ENCODE measurements around the gene DIP2C.
"Not testable (repeated sequence)": the region's sequence is repeated elsewhere in the genome, so short reads cannot be mapped to it uniquely, and the experiment has no call there.

The DIP2C gene

DNA sequence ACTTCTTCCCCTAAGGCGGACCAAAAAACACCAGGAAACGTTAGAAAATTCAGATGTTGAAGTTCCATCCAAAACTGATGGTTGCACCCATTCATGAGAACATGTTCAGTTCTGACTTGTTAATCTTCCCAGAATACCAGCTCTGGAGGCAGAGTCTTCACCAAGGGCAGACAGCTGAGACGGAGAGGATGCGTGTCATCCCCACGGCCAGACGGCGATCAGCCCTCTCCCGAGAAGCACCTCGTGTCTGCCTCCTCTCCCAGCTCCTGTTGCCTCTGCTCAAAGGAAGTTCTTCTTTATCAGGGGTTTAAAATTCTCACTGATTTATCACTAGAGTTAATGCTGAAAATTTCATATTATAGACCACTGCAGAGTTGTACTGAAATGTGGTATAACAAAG is 284.5 kb downstream of the DIP2C start:
- DNase-seq: no peak

DNA sequence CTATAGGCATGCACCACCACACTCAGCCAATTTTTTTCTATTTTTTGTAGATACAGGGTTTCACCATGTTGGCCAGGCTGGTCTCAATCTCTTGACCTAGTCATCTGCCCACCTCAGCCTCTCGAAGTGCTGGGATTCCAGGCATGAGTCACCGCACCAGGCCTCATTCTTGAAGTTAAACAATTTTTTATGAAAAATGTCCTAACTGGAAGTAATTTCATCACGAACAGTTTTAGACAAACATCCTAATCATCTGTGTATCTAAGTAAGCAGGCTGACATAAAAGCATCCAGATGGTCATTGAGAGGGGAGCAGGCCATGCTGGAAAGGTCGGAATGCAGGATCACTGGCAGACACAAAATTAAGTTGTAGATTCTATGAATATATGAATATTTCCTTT is 285.1 kb downstream of the DIP2C start:
- no peak for DNase-seq

DNA sequence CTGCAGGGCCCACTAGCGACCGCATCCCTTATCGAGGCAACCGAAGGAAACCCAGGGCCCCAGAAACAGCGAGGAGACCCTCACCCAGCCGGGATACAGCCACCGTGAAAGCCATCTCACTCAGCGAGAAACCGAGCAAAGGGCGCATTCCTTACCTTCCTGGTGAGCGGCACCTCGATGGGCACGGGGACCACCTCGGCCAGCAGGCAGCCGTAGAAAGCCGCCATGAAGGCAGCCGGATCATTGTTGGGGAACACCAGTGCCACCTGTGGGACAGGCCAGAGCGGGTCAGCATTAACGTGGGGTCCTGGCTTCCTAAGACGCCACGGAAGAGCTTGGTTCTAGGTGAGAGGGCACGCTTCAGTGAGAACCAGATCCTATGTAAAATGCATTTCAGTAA is 290.5 kb downstream of the DIP2C start:
- DNase-seq: no peak

DNA sequence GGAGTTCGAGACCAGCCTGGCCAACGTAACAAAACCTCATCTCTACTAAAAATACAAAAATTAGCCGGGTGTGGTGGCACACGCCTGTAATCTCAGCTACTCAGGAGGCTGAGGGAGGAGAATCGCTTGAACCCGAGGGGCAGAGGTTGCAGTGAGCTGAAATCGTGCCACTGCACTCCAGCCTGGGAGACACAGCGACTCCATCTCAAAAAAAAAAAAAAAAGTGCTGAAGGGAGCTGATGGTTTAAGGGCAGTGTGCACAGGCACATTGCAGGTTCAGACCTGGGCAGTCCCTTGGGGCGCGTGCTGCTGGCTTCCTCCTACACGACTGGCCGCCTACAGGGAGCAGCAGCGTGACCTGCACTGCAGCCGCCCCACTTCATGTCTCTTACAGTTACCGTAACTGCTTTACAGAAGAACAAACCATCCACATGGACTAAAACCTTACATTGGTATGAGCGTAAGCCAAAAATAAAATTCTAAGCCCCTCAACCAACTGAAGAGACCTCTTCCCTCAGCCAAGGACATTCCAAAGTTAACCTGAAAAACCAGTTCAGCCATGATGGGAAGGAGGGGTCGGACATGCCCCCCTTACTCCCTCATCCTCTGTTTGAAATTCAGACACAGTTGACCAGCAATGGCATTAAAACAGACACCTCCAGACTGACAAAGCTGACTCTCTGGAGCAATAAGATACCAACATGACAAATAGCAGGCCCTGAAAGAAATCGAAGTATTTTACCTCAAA is 292.0 kb downstream of the DIP2C start:
- no peak for DNase-seq

DNA sequence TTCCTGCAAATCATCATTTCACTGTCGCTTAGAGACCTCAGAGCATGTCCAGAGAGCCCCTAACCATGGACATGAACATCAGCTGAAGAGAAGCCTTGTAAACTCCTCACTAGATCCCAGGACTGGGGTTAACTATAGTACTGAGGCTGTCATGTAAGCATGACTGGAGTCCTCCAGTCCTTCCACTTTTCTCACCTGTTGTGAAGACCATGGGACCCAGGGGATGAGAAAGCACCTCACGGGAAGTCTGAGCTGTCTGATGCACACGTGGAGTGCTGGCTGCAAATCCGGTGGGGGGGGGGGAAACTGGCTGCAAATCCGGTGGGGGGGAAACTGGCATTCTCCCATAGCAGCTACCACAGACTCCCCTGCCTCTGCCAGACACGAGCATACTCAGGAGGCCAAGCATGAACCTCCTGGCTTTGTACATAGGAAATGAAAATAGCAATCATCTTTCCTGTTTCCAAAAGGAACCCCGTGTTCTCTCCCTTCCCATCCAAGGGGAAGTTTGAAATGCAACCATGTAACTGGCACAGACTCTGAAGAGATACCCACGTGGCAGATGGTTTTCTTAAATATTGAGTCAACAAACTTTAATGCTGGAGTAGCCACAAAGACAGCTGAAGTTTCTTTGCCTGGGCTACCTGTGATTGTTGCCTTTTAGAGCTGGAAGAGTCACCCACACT is 292.8 kb downstream of the DIP2C start:
- DNase-seq: no peak

DNA sequence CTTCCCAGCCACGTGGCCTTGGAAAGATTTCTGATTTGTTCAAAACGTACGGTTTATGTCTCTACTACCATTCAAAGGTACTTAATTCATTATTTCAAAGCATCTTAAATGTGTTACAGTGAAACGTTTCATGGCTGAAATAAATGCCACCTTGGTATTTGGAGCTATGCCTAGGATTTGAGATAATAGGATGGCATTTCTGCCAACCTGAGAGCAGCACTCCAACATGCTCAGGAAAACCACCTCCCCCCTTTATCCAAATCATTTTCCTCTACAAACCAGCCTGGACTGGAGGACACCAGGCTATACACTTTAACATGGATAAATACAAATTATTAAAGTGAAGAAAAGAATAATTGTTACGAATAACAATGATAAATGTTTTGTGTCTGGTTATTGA is 293.4 kb downstream of the DIP2C start:
- DNase-seq: no peak

DNA sequence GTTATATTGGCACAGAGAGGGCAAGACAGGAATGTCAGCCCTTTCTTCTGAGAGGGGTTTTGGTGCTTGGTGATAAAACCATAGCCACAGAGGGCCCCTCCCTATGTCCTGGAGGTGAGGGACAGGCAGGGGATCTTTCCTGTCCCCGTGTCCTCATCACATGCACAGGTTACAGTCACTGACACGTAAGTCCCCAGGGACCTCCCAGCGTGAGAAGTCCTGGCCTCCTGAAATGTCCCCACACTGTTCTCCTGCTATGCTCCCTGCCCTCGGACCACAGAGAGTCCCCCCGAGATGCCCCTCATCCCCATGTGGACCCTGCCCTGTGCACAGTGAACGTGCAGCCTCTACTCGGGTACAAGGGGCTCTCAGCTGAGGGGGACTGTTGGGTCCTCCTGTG is 293.8 kb downstream of the DIP2C start:
- DNase-seq: no peak

DNA sequence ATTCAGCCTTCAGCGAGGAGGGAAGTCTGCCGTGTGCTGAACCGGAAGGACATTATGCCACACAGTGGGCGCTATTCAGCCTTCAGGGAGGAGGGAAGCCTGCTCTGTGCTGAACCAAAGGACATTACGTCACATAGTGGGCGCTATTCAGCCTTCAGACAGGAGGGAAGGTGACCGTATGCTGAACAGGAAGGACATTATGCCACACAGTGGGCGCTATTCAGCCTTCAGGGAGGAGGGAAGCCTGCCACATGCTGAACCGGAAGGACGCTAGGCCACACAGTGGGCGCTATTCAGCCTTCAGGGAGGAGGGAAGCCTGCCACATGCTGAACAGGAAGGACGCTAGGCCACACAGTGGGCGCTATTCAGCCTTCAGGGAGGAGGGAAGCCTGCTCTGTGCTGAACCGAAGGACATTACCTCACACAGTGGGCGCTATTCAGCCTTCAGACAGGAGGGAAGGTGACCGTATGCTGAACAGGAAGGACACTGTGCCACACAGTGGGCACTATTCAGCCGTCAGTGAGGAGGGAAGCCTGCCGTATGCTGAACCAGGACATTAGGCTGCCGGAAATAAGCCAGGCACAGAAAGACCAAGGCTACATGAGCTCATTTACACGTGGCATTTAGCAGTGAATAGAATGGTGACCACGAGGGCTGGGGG is 294.9 kb downstream of the DIP2C start:
- DNase-seq: not testable (repeated sequence)

DNA sequence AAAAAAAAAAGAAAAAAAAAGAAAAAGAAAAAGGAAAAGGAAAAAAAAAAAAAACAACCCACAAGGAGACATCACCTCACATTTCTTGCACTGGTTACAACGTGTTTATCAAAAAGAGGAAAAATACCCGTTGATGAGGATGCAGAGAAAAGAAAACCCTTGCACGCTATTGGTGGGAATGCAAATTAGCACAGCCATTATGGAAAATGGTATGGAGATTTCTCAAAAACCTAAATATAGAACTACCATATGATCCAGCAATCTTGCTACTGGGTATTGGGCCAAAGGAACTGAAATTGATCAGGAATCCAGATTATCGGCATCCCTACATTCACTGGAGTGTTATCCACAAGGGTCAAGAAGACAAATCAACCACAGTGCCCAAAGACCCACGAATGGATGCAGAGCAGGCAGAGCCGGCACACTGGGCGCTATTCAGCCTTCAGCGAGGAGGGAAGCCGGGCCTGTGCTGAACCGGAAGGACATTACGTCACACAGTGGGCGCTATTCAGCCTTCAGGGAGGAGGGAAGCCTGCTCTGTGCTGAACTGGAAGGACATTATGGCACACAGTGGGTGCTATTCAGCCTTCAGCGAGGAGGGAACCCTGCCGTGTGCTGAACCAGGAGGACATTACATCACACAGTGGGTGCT is 295.6 kb downstream of the DIP2C start:
- DNase-seq: no peak

DNA sequence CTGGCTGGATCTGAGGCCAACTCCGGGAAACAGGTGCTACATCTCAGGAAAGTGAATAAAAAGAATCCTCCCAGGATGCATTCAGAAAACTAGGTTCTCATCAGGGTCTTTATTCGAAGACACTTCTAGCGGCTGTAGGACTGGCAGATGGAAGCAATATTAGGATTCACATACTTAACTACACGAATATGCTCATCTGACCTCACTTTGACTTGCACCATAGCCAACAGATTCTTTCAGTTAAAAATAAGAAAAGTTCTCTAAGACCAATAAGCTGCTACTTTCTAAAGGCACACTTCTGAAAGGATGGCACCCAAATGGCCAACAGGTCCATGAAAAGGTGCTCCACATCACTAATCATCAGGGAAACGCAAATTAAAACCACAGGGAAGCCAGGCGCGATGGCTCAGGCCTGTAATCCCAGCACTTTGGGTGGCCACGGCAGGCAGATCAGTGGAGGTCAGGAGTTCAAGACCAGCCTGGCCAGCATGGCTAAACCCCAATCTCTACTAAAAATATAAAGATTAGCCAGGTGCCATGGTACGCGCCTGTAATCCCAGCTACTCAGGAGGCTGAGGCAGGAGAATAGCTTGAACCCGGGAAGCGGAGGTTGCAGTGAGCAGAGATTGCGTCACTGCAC is 296.2 kb downstream of the DIP2C start:
- DNase-seq: no peak

DNA sequence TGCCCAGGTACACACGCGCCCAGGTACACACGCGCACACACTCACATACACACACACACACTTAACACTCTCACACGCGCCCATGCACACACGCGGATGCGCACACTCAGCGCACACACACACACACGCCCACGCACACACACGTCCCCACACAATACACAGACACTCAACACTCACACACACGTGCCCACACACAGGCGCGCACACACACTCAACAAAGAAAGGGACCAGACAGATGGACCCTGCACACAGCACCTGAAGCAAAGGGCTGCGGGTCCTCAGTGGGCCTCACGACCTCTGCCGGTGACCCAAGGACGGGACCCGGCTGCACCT is 296.8 kb downstream of the DIP2C start:
- no peak for DNase-seq

DNA sequence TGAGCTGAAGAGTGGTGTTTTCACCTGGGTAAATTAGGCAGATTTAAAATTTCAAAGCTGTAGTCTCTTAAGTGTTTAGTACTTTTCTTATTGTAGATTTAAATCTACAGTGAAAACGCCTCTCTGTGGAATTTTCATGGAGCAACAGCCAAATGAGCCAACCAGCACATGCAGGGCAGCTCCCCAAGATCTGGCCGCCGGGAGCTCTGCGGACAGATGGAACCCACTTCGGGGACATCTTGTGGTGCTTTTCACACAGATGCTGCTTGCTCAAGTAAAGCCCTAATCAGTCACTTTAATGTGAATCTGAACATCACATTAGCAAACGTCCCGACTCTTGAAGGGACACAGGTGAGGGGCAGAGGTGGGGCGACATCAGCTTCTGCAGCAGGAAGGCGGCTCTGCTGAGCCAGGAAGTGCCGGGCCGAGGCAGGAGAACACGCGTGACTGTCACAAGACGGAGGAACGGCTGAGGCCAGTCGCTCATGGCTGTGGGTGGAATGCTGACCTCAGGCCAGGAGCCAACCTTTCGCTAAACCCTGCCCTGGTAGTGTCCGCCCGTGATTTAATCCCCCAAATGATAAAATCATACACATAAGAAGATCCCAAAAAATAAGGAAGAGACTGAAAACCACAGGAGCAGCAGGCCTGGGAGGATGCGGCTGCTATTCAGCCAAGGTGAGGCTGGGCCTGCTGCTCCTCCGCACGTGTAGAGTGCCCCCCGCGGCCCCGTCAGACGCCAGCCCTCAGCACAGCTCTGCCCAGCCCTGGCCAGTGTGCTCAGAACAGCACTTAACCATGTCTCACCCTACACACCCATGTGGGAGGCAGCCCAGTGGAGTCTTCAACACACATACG is 297.4 kb downstream of the DIP2C start:
- DNase-seq: no peak

DNA sequence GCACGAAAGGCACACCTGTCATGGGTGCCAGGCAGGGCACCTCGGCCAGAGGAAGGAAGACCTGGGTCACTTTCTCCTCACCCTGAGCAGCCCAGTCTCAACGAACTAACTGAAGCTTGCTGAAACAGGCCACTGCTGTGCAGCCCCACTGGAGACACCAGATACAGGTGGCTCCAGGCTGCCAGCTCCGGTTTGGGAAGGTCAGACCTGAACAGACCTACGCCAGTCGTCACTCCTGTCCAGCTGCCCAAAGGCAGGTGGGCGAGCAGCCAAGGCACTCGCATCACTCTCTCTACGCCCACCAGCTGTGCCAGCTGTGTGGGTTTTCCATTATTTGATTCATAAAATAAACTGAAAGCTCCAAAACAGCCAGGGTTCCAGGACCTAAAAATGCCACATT is 298.2 kb downstream of the DIP2C start:
- DNase-seq: no peak

DNA sequence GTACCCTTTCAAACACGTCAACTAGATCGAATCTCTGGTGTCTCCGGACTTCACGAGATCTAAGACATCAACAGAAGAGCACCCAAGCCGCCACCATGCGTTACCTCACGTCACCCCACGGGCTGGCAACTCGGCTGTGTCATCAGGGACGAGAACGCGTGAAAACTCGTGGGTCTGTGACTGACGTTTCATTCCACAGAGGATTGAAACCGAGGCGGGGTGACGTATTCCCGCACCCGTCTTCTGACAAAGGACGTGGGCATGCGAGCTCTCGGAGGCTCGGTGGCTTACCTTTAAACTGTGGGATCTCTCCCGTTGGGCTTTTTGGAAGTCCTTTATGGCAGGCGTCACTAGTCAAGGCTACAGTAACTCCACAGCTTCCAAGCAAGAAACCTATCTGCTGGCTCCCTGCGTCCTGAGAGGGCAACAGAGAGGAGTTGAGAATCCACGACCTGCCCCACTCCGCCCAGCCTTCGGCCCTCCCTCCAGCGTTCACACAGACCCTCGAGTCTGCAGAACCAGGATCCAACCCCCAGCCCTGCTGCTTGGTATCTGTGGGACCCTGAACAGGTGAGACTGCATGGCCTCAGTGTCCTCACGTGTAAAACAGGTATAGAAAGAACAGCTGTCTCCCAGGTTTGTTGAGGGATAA is 298.9 kb downstream of the DIP2C start:
- DNase-seq: no peak

DNA sequence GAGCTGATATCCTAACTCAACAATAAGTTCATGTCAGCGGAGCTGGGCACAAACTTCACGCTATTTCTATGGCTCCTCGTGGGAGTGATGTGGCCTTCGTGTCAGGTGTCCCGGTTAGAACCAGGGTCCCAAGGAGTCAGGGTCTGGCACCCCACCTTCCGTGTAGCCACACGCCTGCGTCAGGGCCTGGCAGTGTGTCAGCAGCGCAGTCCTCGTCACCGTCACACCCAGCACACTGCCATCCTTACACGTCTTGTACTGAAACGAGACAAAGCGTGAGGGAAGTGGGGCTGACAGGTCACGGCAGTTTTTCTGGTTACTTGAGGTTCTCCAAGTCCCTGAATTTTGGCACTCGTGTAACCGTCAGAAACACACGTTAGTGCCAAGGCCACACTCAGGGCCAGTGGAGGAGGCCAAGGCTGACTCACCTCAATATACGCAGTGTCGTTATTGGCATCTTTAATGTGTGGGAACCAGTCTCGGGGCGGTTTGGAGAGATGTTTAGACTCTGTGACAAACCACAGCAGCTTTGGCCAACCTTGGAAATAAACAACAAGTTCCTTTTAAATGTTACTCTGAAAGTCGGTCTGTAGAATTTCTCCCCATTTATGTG is 299.5 kb downstream of the DIP2C start:
- DNase-seq: no peak

DNA sequence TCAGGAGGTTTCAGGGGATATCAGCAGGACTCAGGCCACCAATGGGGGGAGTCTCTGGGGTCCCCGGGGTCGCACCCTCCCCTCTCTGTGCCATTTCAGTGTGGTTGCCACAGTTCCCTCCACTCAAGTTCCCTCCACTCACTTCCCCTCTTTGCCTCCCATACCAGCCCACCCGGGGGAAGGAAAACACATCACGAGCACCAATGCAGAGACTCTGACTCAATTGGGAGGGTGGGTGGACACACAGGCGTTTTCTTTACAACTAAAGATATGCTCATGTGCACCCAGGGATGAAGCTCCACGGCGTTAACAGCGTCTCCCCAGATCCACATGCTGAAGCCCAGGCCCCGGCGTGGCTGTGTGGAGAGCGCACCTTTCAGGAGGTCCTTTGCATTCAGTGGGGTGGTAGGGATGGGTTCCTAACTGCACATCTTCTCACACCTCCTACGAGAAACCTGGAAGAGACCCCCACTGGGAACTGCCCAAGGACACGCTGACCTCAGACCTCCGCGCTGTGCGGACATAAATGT is 300.1 kb downstream of the DIP2C start:
- DNase-seq: no peak

DNA sequence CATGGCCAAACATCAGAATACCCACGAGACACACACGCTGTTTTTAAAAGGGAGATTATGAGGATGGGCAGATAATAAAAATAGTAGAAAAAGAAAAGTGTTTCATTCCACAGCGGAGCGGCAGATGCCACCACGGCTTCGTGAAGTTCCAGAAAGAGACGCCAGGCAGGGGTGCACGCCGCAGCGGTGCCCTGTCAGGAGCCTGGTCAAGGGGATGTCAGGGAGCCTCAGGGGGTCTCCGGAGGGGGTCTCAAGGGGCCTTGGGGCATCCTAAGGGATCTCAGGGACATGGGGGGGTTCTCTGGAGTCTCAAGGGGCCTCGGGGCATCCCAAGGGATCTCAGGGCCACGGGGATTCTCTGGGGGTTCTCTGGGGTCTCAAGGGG is 300.8 kb downstream of the DIP2C start:
- no peak for DNase-seq

DNA sequence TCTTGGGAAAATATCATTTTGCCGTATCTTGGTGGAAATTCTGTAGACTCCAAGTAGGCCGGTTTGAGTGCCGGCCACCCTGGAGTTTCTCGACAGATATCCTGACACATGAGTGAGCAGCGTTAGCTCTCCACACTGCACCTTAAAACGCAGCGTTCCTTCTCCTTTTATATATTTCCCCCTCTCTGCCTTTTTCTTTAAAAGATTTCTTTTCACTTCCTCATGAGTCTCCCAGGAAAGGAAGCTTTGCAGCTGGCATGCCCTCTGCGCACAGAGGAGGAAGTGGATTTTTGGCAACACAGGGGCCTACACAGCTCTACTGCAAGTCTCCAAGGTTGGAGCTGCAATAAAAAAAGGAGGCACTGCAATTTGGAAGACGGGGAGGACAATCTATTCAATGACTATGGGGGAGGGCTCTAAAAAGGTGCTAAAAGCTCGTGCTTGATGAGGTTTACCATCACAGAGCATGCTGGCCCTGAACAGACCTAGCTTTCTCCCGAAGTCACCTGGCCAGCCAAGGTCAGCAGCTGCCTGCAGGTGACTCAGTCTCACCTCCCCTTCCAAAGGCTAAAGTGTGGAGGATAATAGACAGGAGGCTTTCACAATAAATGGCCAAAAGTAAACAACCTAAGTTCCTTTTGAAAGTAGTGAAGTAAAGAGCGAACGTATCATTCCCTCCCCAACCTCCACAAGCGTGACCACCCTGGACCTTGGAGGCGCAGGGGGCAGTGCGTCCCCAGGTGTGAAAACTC is 301.4 kb downstream of the DIP2C start:
- no peak for DNase-seq

DNA sequence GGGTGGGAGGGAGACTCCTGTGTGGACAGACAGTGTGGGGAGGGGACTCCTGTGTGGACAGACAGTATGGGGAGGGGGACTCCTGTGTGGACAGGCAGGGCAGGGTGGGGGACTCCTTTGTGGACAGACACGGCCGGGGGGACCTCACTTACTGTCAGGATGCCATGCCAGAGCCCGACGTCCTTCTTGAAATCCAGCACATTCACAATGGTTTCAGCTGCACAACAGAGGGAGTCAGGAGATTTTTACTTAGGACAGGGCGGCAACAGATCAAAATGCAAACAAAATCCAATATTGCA is 301.9 kb downstream of the DIP2C start:
- no peak for DNase-seq

DNA sequence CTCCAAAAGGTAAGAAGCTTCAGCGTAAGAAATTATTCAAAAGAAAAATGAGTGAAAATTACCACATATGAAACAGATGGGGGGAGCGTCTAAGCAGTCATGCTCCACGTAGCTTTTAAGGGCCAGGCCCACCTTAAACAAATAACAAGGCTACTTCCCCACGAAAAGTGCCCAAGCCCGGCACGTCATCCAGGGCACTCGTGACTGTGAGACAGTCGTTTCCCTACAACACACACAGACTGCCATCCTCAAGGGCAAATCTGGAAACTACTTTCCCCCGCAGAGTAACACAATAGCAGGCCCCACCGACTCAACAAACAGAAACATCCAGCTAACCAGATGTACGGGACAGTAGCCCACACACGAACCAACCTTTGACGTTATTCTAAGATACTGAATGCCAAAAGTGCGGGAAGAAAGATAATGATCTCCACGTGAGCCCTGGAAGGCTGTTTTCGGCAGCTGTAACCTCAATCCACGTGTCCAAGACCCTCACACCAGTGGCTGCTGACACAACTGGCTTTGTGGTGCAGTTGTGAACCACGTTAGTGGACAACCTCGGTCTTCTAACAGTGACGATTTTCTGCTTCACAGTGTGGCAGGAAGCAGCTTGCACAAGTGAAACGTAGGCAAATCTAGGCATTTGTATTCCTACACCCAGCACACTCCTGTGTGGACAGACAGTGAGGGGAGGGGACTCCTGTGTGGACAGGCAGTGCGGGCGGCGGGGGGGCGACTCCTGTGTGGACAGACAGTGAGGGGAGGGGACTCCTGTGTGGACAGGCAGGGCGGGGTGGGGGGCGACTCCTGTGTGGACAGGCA is 302.5 kb downstream of the DIP2C start:
- no peak for DNase-seq
